CD8-positive, alpha-beta memory T cell (primary cell): ENCODE measurements around the gene IL12A. TPM values are rescaled to one million over a fixed set of nuclear protein-coding genes. Genes with fewer than 3 reads are reported as not detected.

Experiments used
- CTCF ChIA-PET: fragments of 350-600 bp; sonication (Branson Sonifier 250); formaldehyde crosslinking; loops from one replicate; lab custom pipeline; 2021; ENCODE audit warnings: antibody characterized with exemption; lab: Charles Lee
- POLR2A ChIA-PET: fragments of 350-600 bp; sonication (Branson Sonifier 250); formaldehyde crosslinking; loops from one replicate; lab custom pipeline; 2021; ENCODE audit warnings: antibody characterized with exemption; lab: Charles Lee
- DNase-seq, 5 donors: peaks; one replicate each; pipeline versions ENCODE4 v3.0.0 to v3.0.0-alpha.2; 2020 to 2022; ENCODE audit warnings: mixed read lengths in 1 of 5
- H3K27ac ChIP-seq: one replicate; pipeline ENCODE4 v1.7.0; 2013; ENCODE audit warnings: low read depth, mild to moderate bottlenecking, low read length, moderate library complexity
- H3K27me3 ChIP-seq: 2 replicates; pipeline ENCODE4 v1.7.0; 2013; ENCODE audit warnings: low read length, mild to moderate bottlenecking; ENCODE audit not compliant: insufficient read depth, poor library complexity, severe bottlenecking
- H3K36me3 ChIP-seq: 2 replicates; pipeline ENCODE4 v1.7.0; 2013; ENCODE audit warnings: mild to moderate bottlenecking, low read length, moderate library complexity; ENCODE audit not compliant: insufficient read depth
- H3K4me1 ChIP-seq: 2 replicates; pipeline ENCODE4 v1.7.0; 2013; ENCODE audit warnings: mild to moderate bottlenecking, low read length, moderate library complexity; ENCODE audit not compliant: insufficient read depth
- H3K4me3 ChIP-seq: 2 replicates; pipeline ENCODE4 v1.7.0; 2013; ENCODE audit warnings: mild to moderate bottlenecking, low read length
- H3K9me3 ChIP-seq: 2 replicates; pipeline ENCODE4 v1.7.0; 2013; ENCODE audit warnings: mild to moderate bottlenecking, low read length
- H3K27ac Mint-ChIP-seq, 8 donors: one replicate each; pipeline ENCODE4 v1.8.0; 2020 to 2021; ENCODE audit warnings: mixed read lengths in 8 of 8, mild to moderate bottlenecking in 6 of 8, inconsistent platforms in 3 of 8, moderate library complexity in 3 of 8
- H3K27me3 Mint-ChIP-seq, 2 donors: one replicate each; pipeline ENCODE4 v1.8.0; 2020 to 2021; ENCODE audit warnings: mixed read lengths in 2 of 2, mild to moderate bottlenecking in 1 of 2, moderate library complexity in 1 of 2
- H3K36me3 Mint-ChIP-seq, 3 donors: one replicate each; pipeline ENCODE4 v1.8.0; 2020 to 2021; ENCODE audit warnings: mixed read lengths in 3 of 3, inconsistent platforms in 1 of 3, mild to moderate bottlenecking in 1 of 3
- H3K4me1 Mint-ChIP-seq, 3 donors: one replicate each; pipeline ENCODE4 v1.8.0; 2020 to 2021; ENCODE audit warnings: mixed read lengths in 3 of 3, inconsistent platforms in 1 of 3, mild to moderate bottlenecking in 1 of 3
- H3K4me3 Mint-ChIP-seq, 7 donors: one replicate each; pipeline ENCODE4 v1.8.0; 2020 to 2021; ENCODE audit warnings: mixed read lengths in 7 of 7, mild to moderate bottlenecking in 6 of 7, moderate library complexity in 4 of 7, inconsistent platforms in 2 of 7
- H3K9me3 Mint-ChIP-seq, 5 donors: one replicate each; pipeline ENCODE4 v1.8.0; 2020 to 2022; ENCODE audit warnings: mixed read lengths in 5 of 5, mild to moderate bottlenecking in 3 of 5, moderate library complexity in 2 of 5, inconsistent platforms in 1 of 5
- polyA plus RNA-seq: library from polyadenylated mRNA; unstranded; fragments of 300-500 nt; fragmentation: Illumina TruSeq; gene quantifications from one replicate; pipeline ENCODE4 v1.2.3, GENCODE V29; 2021
- total RNA-seq, 2 experiments: library from RNA; stranded (reverse); gene quantifications; one replicate each; pipeline ENCODE4 v1.2.3, GENCODE V29; 2021

Gene IL12A
- total and polyA plus RNA-seq, 3 experiments from 2014 or later, result 0.79 TPM; not detected in 2

GRCh38 chr3:159978918-159979703 lies 9.5 kb upstream of the IL12A start:
- Histone ChIP-seq H3K36me3 (no peaks in the 10 kb centered on the region), H3K4me3 (no peak overlapping the region), H3K9me3 (no peaks in the 10 kb centered on the region), H3K27me3 (peaks cover 6% of the 10 kb centered on the region), H3K4me1 (no peaks in the 10 kb centered on the region), H3K27ac (no peak overlapping the region)
- peaks cover 14 to 59% of the 10 kb centered on the region in 2 donors for H3K27me3 Mint-ChIP-seq
- no peak overlapping the region for H3K27ac Mint-ChIP-seq
- POLR2A ChIA-PET, result interaction anchor here (0.6 kb wide), 1 partner anchor 13 kb away, joined by 3 read pairs; no protein-coding TSS in a partner anchor
- DNase-seq, result no peak
- CTCF ChIA-PET, result no interaction called here
- no peaks in the 10 kb centered on the region for H3K36me3 Mint-ChIP-seq
- H3K9me3 Mint-ChIP-seq, result peaks cover 0 to 5% (median 0%) of the 10 kb centered on the region in 5 donors
- no peaks in the 10 kb centered on the region for H3K4me1 Mint-ChIP-seq
- no peak overlapping the region for H3K4me3 Mint-ChIP-seq

DNA sequence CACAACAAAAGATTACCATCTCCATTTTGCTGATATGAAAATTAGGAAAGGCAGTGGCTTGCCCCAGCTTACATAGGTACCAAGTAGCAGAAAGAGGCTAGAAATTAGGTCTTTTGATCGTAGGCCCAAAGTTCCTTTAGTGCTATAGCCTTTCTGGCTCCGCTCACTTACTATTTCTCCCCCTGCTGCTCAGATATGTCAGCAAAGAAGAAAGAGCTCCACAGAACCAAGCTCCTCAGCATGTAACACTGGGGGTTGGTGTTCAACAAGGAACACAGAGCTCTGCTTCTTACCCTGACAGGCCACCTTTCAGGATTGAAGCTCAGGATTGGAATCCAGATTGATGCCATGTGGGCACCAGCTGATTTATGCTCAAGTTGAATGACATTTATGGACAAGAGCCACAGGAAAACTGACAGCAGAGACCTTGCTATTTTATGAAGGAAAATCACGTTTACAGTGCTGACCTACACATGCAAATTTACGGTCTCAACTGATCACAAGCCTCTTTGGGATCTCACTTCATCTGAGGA lies 6.1 kb upstream of the IL12A start:
- H3K27me3 ChIP-seq, result peaks cover 6% of the 10 kb centered on the region
- H3K27me3 Mint-ChIP-seq, result peaks cover 14 to 33% of the 10 kb centered on the region in 2 donors
- H3K9me3 ChIP-seq, result no peaks in the 10 kb centered on the region
- no peak overlapping the region for H3K4me3 Mint-ChIP-seq
- no peak for DNase-seq
- no peaks in the 10 kb centered on the region for H3K36me3 ChIP-seq
- no peak overlapping the region for H3K4me3 ChIP-seq
- CTCF ChIA-PET, result interaction anchor here (1.0 kb wide), 1 partner anchor 24 kb away, joined by 3 read pairs; no protein-coding TSS in a partner anchor
- peaks cover 0 to 5% (median 0%) of the 10 kb centered on the region in 5 donors for H3K9me3 Mint-ChIP-seq
- peaks cover 2 to 5% (median 4%) of the 10 kb centered on the region in 3 donors for H3K4me1 Mint-ChIP-seq
- H3K4me1 ChIP-seq, result no peaks in the 10 kb centered on the region
- H3K36me3 Mint-ChIP-seq, result no peaks in the 10 kb centered on the region
- POLR2A ChIA-PET, result interaction anchor here (0.7 kb wide), 1 partner anchor 660 kb away, joined by 3 read pairs; no protein-coding TSS in a partner anchor
- H3K27ac ChIP-seq, result no peak overlapping the region
- H3K27ac Mint-ChIP-seq, result peak overlapping the region in 1 of 8 donors; percentile 5

- DNase-seq, result no peak
- H3K4me1 Mint-ChIP-seq, result peaks cover 21 to 37% (median 28%) of the 10 kb centered on the region in 3 donors
- peak overlapping the region in 6 of 7 donors; percentile 13 to 89 (median 76) for H3K4me3 Mint-ChIP-seq
- H3K27ac ChIP-seq, result no peak overlapping the region
- peaks cover 2 to 3% of the 10 kb centered on the region in 2 donors for H3K27me3 Mint-ChIP-seq
- H3K9me3 Mint-ChIP-seq, result no peaks in the 10 kb centered on the region
- ChIA-PET CTCF (interaction anchor here (0.8 to 2.8 kb wide), 3 partner anchors 16 to 428 kb away, joined by 3 to 7 read pairs (median 6); no protein-coding TSS in a partner anchor), POLR2A (no interaction called here)
- no peaks in the 10 kb centered on the region for H3K9me3 ChIP-seq
- H3K36me3 Mint-ChIP-seq, result no peaks in the 10 kb centered on the region
- peaks cover 10% of the 10 kb centered on the region for H3K4me1 ChIP-seq
- no peaks in the 10 kb centered on the region for H3K27me3 ChIP-seq
- no peak overlapping the region for H3K4me3 ChIP-seq
- no peaks in the 10 kb centered on the region for H3K36me3 ChIP-seq
- H3K27ac Mint-ChIP-seq, result peak overlapping the region in 2 of 8 donors; percentile 37 to 88
Observed at GRCh38 chr3:159987291-159987711, 1.3 kb upstream of the IL12A start.

DNA sequence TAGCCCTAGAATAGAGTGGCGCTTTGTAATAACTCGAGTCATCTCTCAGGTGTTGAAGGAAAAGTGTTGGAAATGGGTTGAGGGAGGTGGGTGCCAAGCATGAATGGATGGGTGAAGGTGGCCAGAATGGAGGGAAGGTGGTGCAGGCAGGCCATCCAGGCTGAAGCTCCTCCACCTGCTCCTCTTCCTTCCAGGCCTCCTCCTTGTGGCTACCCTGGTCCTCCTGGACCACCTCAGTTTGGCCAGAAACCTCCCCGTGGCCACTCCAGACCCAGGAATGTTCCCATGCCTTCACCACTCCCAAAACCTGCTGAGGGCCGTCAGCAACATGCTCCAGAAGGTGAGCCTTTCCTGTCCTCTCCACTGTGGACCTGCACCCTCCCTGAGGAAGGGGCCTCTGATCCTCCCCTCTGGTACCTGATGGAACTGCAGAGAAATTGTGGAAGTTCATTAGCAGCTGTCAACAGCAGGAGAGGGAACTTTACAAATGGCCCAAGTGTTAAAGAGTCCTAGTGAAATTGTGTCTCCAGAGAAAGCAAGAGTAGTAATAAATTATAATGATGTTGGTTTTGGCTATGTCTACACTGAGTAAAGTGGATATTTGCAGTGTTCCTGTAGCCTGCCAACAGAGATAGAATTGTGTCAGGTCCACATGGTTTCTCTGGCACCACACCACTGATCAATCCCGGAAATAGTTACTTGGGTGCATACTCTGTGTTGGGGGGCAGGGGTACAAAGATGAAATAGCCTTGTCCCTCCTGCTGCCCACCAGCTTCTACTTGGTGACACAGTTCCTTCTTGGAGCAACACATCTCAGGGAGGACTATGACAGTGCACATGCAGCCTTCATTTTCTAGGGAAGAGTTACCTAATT lies 1.6 kb downstream of the IL12A start:
- H3K27ac Mint-ChIP-seq, result peak overlapping the region; percentile 12 to 88 (median 40)
- ChIA-PET POLR2A (no interaction called here), CTCF (interaction anchor here (1.0 to 3.4 kb wide), 4 partner anchors 9 to 425 kb away, joined by 3 to 33 read pairs (median 8); no protein-coding TSS in a partner anchor)
- no peak for DNase-seq
- H3K9me3 ChIP-seq, result no peaks in the 10 kb centered on the region
- H3K4me3 ChIP-seq, result no peak overlapping the region
- H3K36me3 ChIP-seq, result no peaks in the 10 kb centered on the region
- peaks cover 21 to 37% (median 28%) of the 10 kb centered on the region in 3 donors for H3K4me1 Mint-ChIP-seq
- peaks cover under 1 to 9% (median 1%) of the 10 kb centered on the region in 3 donors for H3K36me3 Mint-ChIP-seq
- H3K27ac ChIP-seq, result no peak overlapping the region
- H3K27me3 Mint-ChIP-seq, result no peaks in the 10 kb centered on the region
- no peaks in the 10 kb centered on the region for H3K27me3 ChIP-seq
- H3K9me3 Mint-ChIP-seq, result no peaks in the 10 kb centered on the region
- peak overlapping the region; percentile 85 to 93 (median 88) for H3K4me3 Mint-ChIP-seq
- peaks cover 10% of the 10 kb centered on the region for H3K4me1 ChIP-seq

GRCh38 chr3:159991591-159991990 lies 3.0 kb downstream of the IL12A start:
- CTCF ChIA-PET, result no interaction called here
- no peaks in the 10 kb centered on the region for H3K9me3 ChIP-seq

GRCh38 chr3:159992589-159992988 lies 4.0 kb downstream of the IL12A start:
- H3K27me3 Mint-ChIP-seq, result no peaks in the 10 kb centered on the region
- H3K4me3 Mint-ChIP-seq, result no peak overlapping the region
- Histone ChIP-seq H3K9me3 (no peaks in the 10 kb centered on the region), H3K27me3 (no peaks in the 10 kb centered on the region), H3K4me3 (no peak overlapping the region), H3K4me1 (peaks cover 9% of the 10 kb centered on the region), H3K27ac (no peak overlapping the region), H3K36me3 (no peaks in the 10 kb centered on the region)
- H3K36me3 Mint-ChIP-seq, result peaks cover 4 to 13% (median 4%) of the 10 kb centered on the region in 3 donors
- no peak for DNase-seq
- H3K27ac Mint-ChIP-seq, result peak overlapping the region in 3 of 8 donors; percentile 23 to 64 (median 28)
- CTCF ChIA-PET, result no interaction called here
- H3K4me1 Mint-ChIP-seq, result peaks cover 16 to 32% (median 25%) of the 10 kb centered on the region in 3 donors
- no peaks in the 10 kb centered on the region for H3K9me3 Mint-ChIP-seq
- POLR2A ChIA-PET, result no interaction called here

More at GRCh38 chr3:159991591-159991990, 3.0 kb downstream of the IL12A start:
- Histone ChIP-seq H3K4me1 (peaks cover 10% of the 10 kb centered on the region), H3K36me3 (no peaks in the 10 kb centered on the region), H3K27me3 (no peaks in the 10 kb centered on the region), H3K4me3 (no peak overlapping the region), H3K27ac (no peak overlapping the region)
- no peak for DNase-seq
- Mint-ChIP-seq H3K36me3 (peaks cover 1 to 13% (median 4%) of the 10 kb centered on the region in 3 donors), H3K27me3 (no peaks in the 10 kb centered on the region), H3K27ac (peak overlapping the region in 5 of 8 donors; percentile 23 to 46 (median 30)), H3K9me3 (no peaks in the 10 kb centered on the region), H3K4me3 (peak overlapping the region in 2 of 7 donors; percentile 6 to 50), H3K4me1 (peaks cover 21 to 37% (median 28%) of the 10 kb centered on the region in 3 donors)
- POLR2A ChIA-PET, result interaction anchor here (0.6 kb wide), 1 partner anchor 12 kb away, joined by 3 read pairs; no protein-coding TSS in a partner anchor

DNA sequence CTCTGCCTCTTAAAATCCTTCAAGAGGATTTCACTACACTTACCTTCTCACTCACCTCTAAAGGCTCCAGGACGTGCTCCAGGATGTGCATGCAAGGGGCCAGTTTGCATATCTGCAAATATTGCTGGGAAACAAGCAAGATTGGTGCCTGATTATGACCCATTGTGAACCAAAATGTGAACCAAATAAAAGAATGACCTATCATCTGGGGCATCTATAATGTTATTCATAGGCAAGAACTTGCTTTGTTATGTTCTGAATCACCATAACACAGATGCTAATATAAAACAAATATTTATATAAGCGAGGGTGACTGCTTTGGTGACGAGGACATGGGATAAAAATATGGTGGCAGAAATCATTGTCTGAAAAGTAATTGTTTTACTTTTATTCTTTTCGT lies 5.5 kb downstream of the IL12A start:
- no peak for DNase-seq
- ChIA-PET POLR2A (no interaction called here), CTCF (interaction anchor here (1.2 to 1.3 kb wide), 2 partner anchors 10 to 12 kb away, joined by 3 read pairs; no protein-coding TSS in a partner anchor)
- Mint-ChIP-seq H3K4me1 (peaks cover 2 to 16% (median 11%) of the 10 kb centered on the region in 3 donors), H3K4me3 (no peak overlapping the region), H3K9me3 (no peaks in the 10 kb centered on the region), H3K27me3 (no peaks in the 10 kb centered on the region), H3K27ac (no peak overlapping the region), H3K36me3 (peaks cover 4 to 13% (median 4%) of the 10 kb centered on the region in 3 donors)
- H3K27me3 ChIP-seq, result no peaks in the 10 kb centered on the region
- H3K9me3 ChIP-seq, result no peaks in the 10 kb centered on the region
- H3K27ac ChIP-seq, result no peak overlapping the region
- no peaks in the 10 kb centered on the region for H3K36me3 ChIP-seq
- no peak overlapping the region for H3K4me3 ChIP-seq
- no peaks in the 10 kb centered on the region for H3K4me1 ChIP-seq
